ENCODE measurements around the gene ASGR1. TPM values are rescaled to one million over a fixed set of nuclear protein-coding genes. Genes with fewer than 3 reads are reported as not detected.

The ASGR1 gene, protein sequence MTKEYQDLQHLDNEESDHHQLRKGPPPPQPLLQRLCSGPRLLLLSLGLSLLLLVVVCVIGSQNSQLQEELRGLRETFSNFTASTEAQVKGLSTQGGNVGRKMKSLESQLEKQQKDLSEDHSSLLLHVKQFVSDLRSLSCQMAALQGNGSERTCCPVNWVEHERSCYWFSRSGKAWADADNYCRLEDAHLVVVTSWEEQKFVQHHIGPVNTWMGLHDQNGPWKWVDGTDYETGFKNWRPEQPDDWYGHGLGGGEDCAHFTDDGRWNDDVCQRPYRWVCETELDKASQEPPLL
- 75.6 and 80.2 TPM in 2 replicates for polyA plus RNA-seq
- 24.5 and 34.3 TPM in 2 replicates for polyA minus RNA-seq

- H3K79me2 ChIP-seq (replicated peaks; ENCODE audit: insufficient read depth, low read length) = peaks cover 5% of the 10 kb centered on the region
- H3K4me2 ChIP-seq (ENCODE audit: low read length) = peak within 1 kb of the TSS; percentile 33
- H3K9ac ChIP-seq (ENCODE audit: low read length) = peak within 1 kb of the TSS; percentile 95
- TF ChIP-seq TAF1 (IDR thresholded peaks at IDR 0.05; ENCODE audit: low read depth) (no peak), EZH2 (IDR thresholded peaks at IDR 0.05; ENCODE audit: borderline replicate concordance, insufficient read depth, low read length, poor library complexity, severe bottlenecking) (no peak), SMC3 (conservative IDR thresholded peaks at IDR 0.05; ENCODE audit: poor library complexity) (no peak), EP300 (conservative IDR thresholded peaks at IDR 0.05; ENCODE audit: poor library complexity, severe bottlenecking) (no peak), RAD21 (conservative IDR thresholded peaks at IDR 0.05) (no peak), MXI1 (conservative IDR thresholded peaks at IDR 0.05; ENCODE audit: poor library complexity, severe bottlenecking) (no peak), CTCF (IDR thresholded peaks at IDR 0.05; ENCODE audit: poor library complexity, severe bottlenecking) (no peak), POLR2AphosphoS5 (IDR thresholded peaks at IDR 0.05) (no peak)
- TF ChIP-seq, protein P1, sequence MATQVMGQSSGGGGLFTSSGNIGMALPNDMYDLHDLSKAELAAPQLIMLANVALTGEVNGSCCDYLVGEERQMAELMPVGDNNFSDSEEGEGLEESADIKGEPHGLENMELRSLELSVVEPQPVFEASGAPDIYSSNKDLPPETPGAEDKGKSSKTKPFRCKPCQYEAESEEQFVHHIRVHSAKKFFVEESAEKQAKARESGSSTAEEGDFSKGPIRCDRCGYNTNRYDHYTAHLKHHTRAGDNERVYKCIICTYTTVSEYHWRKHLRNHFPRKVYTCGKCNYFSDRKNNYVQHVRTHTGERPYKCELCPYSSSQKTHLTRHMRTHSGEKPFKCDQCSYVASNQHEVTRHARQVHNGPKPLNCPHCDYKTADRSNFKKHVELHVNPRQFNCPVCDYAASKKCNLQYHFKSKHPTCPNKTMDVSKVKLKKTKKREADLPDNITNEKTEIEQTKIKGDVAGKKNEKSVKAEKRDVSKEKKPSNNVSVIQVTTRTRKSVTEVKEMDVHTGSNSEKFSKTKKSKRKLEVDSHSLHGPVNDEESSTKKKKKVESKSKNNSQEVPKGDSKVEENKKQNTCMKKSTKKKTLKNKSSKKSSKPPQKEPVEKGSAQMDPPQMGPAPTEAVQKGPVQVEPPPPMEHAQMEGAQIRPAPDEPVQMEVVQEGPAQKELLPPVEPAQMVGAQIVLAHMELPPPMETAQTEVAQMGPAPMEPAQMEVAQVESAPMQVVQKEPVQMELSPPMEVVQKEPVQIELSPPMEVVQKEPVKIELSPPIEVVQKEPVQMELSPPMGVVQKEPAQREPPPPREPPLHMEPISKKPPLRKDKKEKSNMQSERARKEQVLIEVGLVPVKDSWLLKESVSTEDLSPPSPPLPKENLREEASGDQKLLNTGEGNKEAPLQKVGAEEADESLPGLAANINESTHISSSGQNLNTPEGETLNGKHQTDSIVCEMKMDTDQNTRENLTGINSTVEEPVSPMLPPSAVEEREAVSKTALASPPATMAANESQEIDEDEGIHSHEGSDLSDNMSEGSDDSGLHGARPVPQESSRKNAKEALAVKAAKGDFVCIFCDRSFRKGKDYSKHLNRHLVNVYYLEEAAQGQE (IDR thresholded peaks at IDR 0.05; ENCODE audit: borderline replicate concordance) = no peak
- H3F3A ChIP-seq (ENCODE audit: insufficient read depth, low read length, poor library complexity, severe bottlenecking) = no peaks in the 10 kb centered on the region
- peak within 1 kb of the TSS; percentile 93 for H3K27ac ChIP-seq (ENCODE audit: low read length)
- H2AFZ ChIP-seq (ENCODE audit: low read depth, low read length) = peak within 1 kb of the TSS; percentile 73
- H3K9me3 ChIP-seq (ENCODE audit: low read length) = no peaks in the 10 kb centered on the region
- no peaks in the 10 kb centered on the region for H4K20me1 ChIP-seq (ENCODE audit: insufficient read depth)
- H3K4me3 ChIP-seq (ENCODE audit: low read length) = peak within 1 kb of the TSS; percentile 82
- H3K36me3 ChIP-seq (ENCODE audit: insufficient read depth, low read length) = no peaks in the 10 kb centered on the region
- no peaks in the 10 kb centered on the region for H3K9me2 ChIP-seq (ENCODE audit: insufficient read depth, low read length)
- H3K27me3 ChIP-seq (ENCODE audit: insufficient read depth, low read depth, low read length) = no peaks in the 10 kb centered on the region
These were observed at the start of gene ASGR1 for GRCh38 chr17:7179317-7180254. TSS of gene ASGR1 (minus strand) at chr17:7179370. CDS start at chr17:7178563, 807 bp downstream.

- peaks cover 5% of the 10 kb centered on the region for H4K20me1 ChIP-seq (ENCODE audit: insufficient read depth)
- TF ChIP-seq SMC3 (conservative IDR thresholded peaks at IDR 0.05; ENCODE audit: poor library complexity) = no peak
- TF ChIP-seq CTCF (IDR thresholded peaks at IDR 0.05; ENCODE audit: poor library complexity, severe bottlenecking) = no peak
- no peak for TF ChIP-seq EZH2 (IDR thresholded peaks at IDR 0.05; ENCODE audit: borderline replicate concordance, insufficient read depth, low read length, poor library complexity, severe bottlenecking)
- TF ChIP-seq TAF1 (IDR thresholded peaks at IDR 0.05; ENCODE audit: low read depth) = no peak
- TF ChIP-seq, protein P1 (IDR thresholded peaks at IDR 0.05; ENCODE audit: borderline replicate concordance) = no peak
- no peak for TF ChIP-seq POLR2AphosphoS5 (IDR thresholded peaks at IDR 0.05)
- no peak for TF ChIP-seq MXI1 (conservative IDR thresholded peaks at IDR 0.05; ENCODE audit: poor library complexity, severe bottlenecking)
- no peak for TF ChIP-seq RAD21 (conservative IDR thresholded peaks at IDR 0.05)
- TF ChIP-seq EP300 (conservative IDR thresholded peaks at IDR 0.05; ENCODE audit: poor library complexity, severe bottlenecking) = no peak
- H3K36me3 ChIP-seq (ENCODE audit: insufficient read depth, low read length) = no peaks in the 10 kb centered on the region
- no peaks in the 10 kb centered on the region for H3K9me3 ChIP-seq (ENCODE audit: low read length)
- no peaks in the 10 kb centered on the region for H3K9me2 ChIP-seq (ENCODE audit: insufficient read depth, low read length)
- H3K9ac ChIP-seq (ENCODE audit: low read length) = no peak overlapping the region
- no peak overlapping the region for H3K27ac ChIP-seq (ENCODE audit: low read length)
- peaks cover 41% of the 10 kb centered on the region for H3K79me2 ChIP-seq (replicated peaks; ENCODE audit: insufficient read depth, low read length)
- no peak overlapping the region for H2AFZ ChIP-seq (ENCODE audit: low read depth, low read length)
- H3F3A ChIP-seq (ENCODE audit: insufficient read depth, low read length, poor library complexity, severe bottlenecking) = no peaks in the 10 kb centered on the region
- no peak overlapping the region for H3K4me3 ChIP-seq (ENCODE audit: low read length)
- no peak overlapping the region for H3K4me2 ChIP-seq (ENCODE audit: low read length)
- H3K27me3 ChIP-seq (ENCODE audit: insufficient read depth, low read depth, low read length) = no peaks in the 10 kb centered on the region
These were observed 49.8 kb upstream of the ASGR1 start for GRCh38 chr17:7228920-7229319.
